ENCODE results near the gene SGTA.
"Not testable (repeated sequence)": the region's sequence is repeated elsewhere in the genome, so short reads cannot be mapped to it uniquely, and the experiment has no call there.

SGTA gene

GRCh38 chr19:2782936-2783780 lies at the start of gene SGTA:
Gene SGTA, minus strand, starts transcription at chr19:2783273. Its CDS starts 14,205 bp downstream, at chr19:2769068.
- peak; percentile 100 for DNase-seq (ENCODE audit: low spot score)

- no peak for DNase-seq (ENCODE audit: low spot score)
Measured at GRCh38 chr19:2827840-2828489, 44.9 kb upstream of the SGTA start.

GRCh38 chr19:2827022-2827421 lies 43.9 kb upstream of the SGTA start:
- DNase-seq (ENCODE audit: low spot score) = no peak

DNA sequence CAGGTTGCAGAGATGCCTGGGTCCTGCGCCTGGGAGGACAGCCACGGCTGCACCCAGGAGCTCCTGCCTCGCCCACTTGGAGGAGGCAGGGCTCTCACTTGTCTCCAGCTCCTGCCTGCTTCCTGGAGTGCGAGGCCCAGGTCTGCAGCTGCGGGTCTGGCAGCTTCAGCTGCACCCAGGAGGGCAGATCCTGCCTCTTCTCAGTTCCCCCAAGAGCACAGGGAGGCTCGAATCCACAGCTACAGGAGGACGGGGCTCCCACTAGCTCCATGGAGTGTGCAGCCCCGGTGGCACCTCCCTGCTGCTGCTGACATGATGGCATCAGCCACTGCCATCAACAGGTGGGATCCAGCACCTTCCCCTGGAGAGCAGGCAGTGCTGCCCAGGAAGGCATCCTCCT lies 41.1 kb upstream of the SGTA start:
- no peak for DNase-seq (ENCODE audit: low spot score)

GRCh38 chr19:2823646-2824045 lies 40.6 kb upstream of the SGTA start:
- DNase-seq (ENCODE audit: low spot score) = no peak

DNA sequence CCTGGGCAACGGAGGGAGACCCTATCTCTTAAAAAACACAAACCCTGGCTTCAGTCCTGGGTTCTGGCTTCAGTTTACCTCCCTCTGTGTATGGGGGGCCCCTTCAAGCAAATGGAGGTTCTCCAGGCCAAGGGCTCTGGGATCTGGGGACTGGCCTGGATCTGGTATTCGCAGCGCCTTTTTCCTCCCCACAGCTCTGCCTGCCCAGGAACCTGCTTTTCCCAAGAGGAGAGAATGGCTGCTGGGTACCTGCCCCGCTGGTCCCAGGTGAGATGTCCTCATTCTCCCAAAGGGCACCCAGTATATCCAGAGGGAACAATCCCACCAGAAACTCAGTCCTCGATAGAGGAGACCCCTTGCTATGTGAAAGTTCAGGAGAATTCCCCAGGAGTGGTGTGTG lies 39.8 kb upstream of the SGTA start:
- no peak for DNase-seq (ENCODE audit: low spot score)

- DNase-seq (ENCODE audit: low spot score) = no peak
Measured at GRCh38 chr19:2820112-2820702, 37.1 kb upstream of the SGTA start.

GRCh38 chr19:2819540-2820111 lies 36.6 kb upstream of the SGTA start, which contains the start of gene ZNF554:
Gene ZNF554, plus strand, starts transcription at chr19:2819868. Its CDS starts 204 bp downstream, at chr19:2820072.
- DNase-seq (ENCODE audit: low spot score) = peak; percentile 95

DNA sequence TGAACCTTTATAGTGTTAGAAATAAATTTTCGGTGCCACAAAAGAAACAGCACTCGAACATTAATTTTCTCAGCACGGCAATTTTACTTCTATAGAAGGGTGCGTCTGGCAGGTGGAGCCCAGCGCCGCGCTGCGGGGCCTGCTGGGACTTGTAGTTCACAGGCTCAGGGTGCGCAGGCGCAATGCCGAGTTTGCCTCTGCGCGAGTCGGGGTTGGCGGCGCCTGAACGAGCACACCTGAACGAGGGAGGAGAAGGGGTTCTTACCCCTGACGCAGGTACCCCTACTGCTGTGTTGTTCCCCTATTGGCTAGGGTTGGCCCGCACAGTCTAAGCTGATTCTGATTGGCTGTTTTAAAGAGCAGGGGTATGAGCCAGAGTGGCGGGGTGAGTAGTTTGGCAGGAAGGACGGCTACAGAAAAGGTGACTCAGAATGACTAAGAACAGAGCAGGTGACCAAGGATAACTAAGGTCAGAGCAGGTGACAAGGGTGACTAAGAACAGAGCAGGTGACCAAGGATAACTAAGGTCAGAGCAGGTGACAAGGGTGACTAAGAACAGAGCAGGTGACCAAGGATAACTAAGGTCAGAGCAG lies 34.3 kb upstream of the SGTA start:
- not testable (repeated sequence) for DNase-seq (ENCODE audit: low spot score)

GRCh38 chr19:2816641-2817040 lies 33.6 kb upstream of the SGTA start:
- no peak for DNase-seq (ENCODE audit: low spot score)

GRCh38 chr19:2815923-2816322 lies 32.9 kb upstream of the SGTA start:
- DNase-seq (ENCODE audit: low spot score) = no peak

- no peak for DNase-seq (ENCODE audit: low spot score)
Measured at GRCh38 chr19:2815191-2815614, 32.1 kb upstream of the SGTA start.

DNA sequence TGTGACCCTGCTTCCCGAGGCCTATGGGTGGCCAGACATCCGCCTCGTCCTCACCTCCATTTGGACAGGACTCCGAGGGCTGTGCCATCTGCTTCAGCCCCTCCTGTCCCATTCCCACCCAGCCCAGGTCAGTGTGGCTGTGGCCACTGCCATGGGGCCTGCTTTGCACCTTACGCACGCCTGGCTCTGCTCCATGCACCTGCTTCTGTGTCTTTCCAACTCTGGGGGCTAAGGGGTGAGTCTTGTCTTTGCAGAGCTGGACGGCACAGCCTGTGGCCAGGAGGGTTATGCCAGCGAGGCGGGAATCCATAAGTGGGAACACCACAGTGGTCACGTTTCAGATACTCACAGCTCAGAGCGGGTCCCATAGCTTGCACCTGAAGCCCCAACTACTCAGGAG lies 31.4 kb upstream of the SGTA start:
- DNase-seq (ENCODE audit: low spot score) = no peak

DNA sequence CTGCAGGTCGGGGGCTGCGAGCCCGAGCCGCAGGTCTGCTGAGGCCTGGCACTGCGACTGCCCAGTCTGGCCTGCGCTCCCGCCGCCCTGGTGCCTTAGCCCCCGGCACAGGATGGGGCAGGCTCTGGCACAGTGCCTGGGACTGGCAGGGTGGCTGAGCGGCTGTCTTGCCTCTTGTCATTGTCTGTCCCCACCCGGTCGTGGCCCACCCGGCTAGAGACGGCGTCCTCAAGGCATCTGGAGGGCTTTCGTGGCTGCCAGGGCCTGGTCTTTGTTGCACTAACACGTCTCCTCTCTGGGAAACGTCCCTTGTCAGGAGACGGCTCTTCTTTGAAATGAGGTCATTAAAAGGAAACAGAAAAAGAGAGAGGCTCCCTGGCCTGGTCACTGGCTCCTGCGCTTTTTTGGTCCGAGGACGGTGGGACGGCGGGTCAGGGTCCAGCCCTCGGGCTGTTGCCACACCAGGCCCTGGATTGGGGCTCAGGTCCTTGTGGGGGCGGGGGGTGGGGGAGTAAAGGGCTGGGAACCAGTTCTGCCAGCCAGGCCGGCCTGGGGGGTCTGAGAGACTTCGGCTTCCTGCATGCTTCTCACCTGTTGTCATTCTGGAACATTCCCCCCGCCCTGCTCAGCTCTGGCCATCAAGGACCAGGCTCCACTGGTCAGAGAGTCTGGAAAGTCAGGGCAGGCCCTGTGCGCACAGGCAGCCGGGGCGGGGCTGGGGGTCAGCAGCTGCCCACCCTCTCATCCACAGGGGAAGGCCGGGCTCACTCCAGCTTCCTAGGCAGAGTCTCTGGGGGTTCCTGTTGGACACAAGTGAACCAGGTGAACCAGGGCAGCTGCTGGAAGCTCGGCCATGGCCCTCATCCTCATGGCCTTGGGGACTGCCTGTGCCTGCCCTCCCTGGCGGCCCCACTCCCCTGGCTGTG lies 30.4 kb upstream of the SGTA start:
- no peak for DNase-seq (ENCODE audit: low spot score)

DNA sequence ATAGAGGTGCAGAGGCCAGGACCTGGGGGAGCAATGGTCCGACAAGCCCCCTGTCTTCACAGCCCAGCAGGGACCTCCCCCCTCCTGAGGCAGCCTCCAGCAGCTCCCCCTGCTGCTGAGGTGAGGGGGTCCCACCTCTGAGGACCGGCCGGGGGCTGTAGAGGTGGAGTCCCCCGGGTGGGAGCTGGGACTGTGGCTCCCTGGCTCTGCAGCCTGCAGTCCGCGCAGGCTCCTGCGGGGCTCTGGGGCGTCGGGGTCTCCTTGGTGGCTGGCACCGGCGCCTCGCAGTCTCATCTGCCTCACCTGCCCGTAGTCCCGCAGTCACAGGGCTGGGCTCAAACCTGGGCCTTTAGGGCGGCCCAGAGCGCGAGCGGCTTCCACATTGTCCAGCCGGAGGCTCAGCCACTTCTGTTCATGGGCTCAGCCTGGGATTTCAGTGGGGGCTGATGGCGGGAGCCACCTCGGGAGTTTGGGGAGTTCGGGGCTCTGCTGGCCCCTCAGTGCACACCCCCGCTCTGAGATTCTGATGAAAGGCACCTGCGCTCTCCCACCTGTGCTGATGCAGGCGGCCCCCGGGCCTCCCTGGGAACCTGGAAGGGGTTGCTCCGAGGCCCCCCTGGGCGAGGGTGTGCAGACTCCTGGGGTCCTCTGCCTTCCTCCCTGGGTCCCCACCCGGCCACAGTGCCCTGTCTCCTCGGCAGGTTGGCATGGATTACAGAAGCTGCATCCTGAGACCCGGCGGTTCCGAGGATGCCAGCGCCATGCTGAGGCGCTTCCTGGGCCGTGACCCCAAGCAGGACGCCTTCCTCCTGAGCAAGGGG lies 29.6 kb upstream of the SGTA start:
- no peak for DNase-seq (ENCODE audit: low spot score)

GRCh38 chr19:2811735-2812413 lies 28.8 kb upstream of the SGTA start:
- no peak for DNase-seq (ENCODE audit: low spot score)

DNA sequence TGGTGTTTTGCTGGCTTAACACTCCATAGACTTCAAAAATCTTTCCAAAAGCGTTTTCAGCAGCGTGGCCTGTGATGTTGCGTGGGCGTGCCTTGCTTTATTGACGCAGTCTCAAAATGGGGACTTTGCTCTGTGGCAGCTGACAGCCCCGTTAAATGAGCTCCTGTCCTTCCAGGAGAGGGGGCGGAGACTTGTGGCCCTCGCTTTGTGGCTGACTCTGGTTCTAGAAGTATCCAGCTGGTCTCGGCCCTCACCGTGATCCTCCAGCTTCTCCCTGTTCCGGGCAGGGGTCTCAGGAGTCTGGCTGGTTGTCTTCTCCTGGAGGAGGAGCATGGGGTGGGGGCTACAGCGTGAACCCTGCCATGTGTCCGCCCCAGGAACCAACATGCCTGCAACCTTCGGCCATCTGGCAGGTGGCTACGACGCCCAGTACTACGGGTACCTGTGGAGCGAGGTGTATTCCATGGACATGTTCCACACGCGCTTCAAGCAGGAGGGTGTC lies 28.2 kb upstream of the SGTA start:
- no peak for DNase-seq (ENCODE audit: low spot score)

GRCh38 chr19:2810141-2811091 lies 27.3 kb upstream of the SGTA start:
- DNase-seq (ENCODE audit: low spot score) = no peak
